ENCODE data around the gene EGFL7. TPM values are rescaled to one million over a fixed set of nuclear protein-coding genes. Genes with fewer than 3 reads are reported as not detected.
"Not testable (repeated sequence)": the region's sequence is repeated elsewhere in the genome, so short reads cannot be mapped to it uniquely, and the experiment has no call there.

Gene EGFL7
- total RNA-seq, 1 donor = 3.3 TPM

DNA sequence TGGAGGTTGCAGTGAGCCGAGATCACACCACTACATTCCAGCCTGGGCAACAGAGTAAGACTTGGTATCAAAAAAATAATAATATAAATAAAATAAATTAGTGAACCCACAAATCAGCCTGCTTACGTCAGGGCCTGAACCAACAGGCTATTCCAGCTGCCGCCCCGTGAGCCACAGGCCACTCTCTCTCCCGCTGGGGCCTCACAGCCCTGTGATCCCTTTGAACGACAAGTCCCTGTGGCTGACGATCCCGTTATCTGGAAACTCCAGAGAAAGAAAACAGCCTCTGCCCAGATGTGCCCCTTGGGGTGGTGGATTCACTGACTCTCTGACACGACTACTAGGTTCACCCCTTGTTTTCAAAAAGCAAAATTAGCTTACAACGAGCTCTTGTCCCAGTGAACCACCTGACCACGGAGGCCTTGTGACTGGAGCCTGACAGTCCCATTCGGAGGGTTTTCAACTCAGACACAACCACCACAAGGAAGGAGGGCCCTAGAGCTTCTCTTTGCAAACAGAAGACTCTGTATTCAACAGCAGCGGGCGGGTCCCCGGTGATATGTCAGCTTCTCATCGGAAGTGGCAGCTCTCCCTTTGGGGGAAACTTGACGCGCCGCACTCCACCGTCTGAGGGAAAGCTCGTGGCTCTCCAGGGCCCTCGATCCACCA, 45.3 kb downstream of the EGFL7 start:
- Histone ChIP-seq H3K4me1 (ENCODE audit: insufficient read depth, low read length) (no peaks in the 10 kb centered on the region), H3K27ac (ENCODE audit: low read depth, low read length) (no peak overlapping the region), H2AFZ (ENCODE audit: low read length) (no peak overlapping the region), H3K4me3 (ENCODE audit: insufficient read depth, low read length) (no peak overlapping the region), H3K27me3 (ENCODE audit: insufficient read depth, low read length) (peaks cover 16% of the 10 kb centered on the region), H3K9me3 (ENCODE audit: low read depth, low read length) (no peaks in the 10 kb centered on the region), H4K20me1 (ENCODE audit: insufficient read depth, low read length) (no peaks in the 10 kb centered on the region), H3K36me3 (ENCODE audit: insufficient read depth, low read length) (no peaks in the 10 kb centered on the region), H3K79me2 (ENCODE audit: insufficient read depth, low read length) (no peaks in the 10 kb centered on the region), H3K4me2 (ENCODE audit: insufficient read depth, low read length) (no peak overlapping the region)
- TF ChIP-seq, protein P1, sequence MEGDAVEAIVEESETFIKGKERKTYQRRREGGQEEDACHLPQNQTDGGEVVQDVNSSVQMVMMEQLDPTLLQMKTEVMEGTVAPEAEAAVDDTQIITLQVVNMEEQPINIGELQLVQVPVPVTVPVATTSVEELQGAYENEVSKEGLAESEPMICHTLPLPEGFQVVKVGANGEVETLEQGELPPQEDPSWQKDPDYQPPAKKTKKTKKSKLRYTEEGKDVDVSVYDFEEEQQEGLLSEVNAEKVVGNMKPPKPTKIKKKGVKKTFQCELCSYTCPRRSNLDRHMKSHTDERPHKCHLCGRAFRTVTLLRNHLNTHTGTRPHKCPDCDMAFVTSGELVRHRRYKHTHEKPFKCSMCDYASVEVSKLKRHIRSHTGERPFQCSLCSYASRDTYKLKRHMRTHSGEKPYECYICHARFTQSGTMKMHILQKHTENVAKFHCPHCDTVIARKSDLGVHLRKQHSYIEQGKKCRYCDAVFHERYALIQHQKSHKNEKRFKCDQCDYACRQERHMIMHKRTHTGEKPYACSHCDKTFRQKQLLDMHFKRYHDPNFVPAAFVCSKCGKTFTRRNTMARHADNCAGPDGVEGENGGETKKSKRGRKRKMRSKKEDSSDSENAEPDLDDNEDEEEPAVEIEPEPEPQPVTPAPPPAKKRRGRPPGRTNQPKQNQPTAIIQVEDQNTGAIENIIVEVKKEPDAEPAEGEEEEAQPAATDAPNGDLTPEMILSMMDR (IDR thresholded peaks at IDR 0.05; ENCODE audit: extremely low read depth, low read depth, low read length) = no peak
- DNase-seq (ENCODE audit: insufficient read length, low spot score, missing footprints) = no peak

DNA sequence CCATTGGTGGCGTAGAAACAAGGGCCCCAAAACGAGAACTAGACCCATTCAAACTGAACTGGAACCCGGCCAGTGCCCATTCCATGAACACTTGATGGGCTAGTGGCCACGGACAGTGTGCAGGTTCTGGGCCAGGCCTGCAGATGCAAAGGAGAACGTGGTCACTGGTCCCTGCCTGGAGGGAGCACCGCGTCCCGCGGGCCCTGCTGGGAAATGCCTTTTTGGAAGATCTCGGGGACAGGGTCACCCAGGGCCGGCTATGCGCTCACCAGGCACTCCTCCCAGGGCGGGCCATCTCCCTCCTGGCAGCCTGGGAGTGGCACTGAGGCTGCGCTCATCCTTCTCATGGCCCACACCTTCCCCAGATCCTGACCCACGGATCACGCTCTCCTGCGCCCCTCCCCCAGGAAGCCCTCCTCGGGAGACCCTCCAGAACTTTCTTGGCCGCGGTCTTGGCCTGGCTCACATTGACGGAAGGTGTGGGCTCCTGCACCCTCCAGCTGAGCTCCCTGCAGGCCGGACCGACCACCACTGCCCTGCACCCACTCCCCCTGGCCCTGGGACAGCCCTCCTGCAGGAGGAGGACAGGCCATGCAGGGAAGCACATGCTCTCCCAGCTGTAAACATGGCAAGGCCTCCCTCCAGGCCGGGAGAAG, 46.9 kb downstream of the EGFL7 start:
- TF ChIP-seq, protein P1 (IDR thresholded peaks at IDR 0.05; ENCODE audit: extremely low read depth, low read depth, low read length) = no peak
- H2AFZ ChIP-seq (ENCODE audit: low read length) = no peak overlapping the region
- no peak overlapping the region for H3K27ac ChIP-seq (ENCODE audit: low read depth, low read length)
- no peak overlapping the region for H3K4me3 ChIP-seq (ENCODE audit: insufficient read depth, low read length)
- H3K27me3 ChIP-seq (ENCODE audit: insufficient read depth, low read length) = peaks cover 22% of the 10 kb centered on the region
- peak; percentile 64 for DNase-seq (ENCODE audit: insufficient read length, low spot score, missing footprints)
- H3K36me3 ChIP-seq (ENCODE audit: insufficient read depth, low read length) = no peaks in the 10 kb centered on the region
- no peak overlapping the region for H3K4me2 ChIP-seq (ENCODE audit: insufficient read depth, low read length)
- H3K9me3 ChIP-seq (ENCODE audit: low read depth, low read length) = no peaks in the 10 kb centered on the region
- H4K20me1 ChIP-seq (ENCODE audit: insufficient read depth, low read length) = no peaks in the 10 kb centered on the region
- H3K79me2 ChIP-seq (ENCODE audit: insufficient read depth, low read length) = no peaks in the 10 kb centered on the region
- H3K4me1 ChIP-seq (ENCODE audit: insufficient read depth, low read length) = no peaks in the 10 kb centered on the region

DNA sequence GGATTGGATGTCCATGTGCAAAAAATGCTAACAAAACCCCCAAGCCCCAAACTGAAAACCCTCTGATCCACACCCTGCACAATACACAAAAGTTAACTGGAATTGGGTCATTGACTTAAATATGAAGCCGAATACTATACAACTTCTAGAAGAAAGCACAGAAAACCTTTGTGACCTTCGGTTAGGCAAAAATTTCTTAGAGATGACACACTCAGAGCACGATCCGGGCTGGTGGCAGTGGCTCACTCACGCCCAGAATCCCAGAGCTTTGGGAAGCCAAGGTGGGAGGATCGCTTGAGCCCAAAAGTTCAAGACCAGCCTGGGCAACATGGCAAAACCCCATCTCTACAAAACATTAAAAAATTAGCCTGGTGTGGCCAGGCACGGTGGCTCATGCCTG, 47.8 kb downstream of the EGFL7 start:
- no peaks in the 10 kb centered on the region for H3K9me3 ChIP-seq (ENCODE audit: low read depth, low read length)
- TF ChIP-seq, protein P1 (IDR thresholded peaks at IDR 0.05; ENCODE audit: extremely low read depth, low read depth, low read length) = no peak
- H3K4me1 ChIP-seq (ENCODE audit: insufficient read depth, low read length) = no peaks in the 10 kb centered on the region
- no peaks in the 10 kb centered on the region for H3K36me3 ChIP-seq (ENCODE audit: insufficient read depth, low read length)
- H3K27ac ChIP-seq (ENCODE audit: low read depth, low read length) = no peak overlapping the region
- H4K20me1 ChIP-seq (ENCODE audit: insufficient read depth, low read length) = no peaks in the 10 kb centered on the region
- no peaks in the 10 kb centered on the region for H3K79me2 ChIP-seq (ENCODE audit: insufficient read depth, low read length)
- peaks cover 22% of the 10 kb centered on the region for H3K27me3 ChIP-seq (ENCODE audit: insufficient read depth, low read length)
- no peak overlapping the region for H2AFZ ChIP-seq (ENCODE audit: low read length)
- no peak overlapping the region for H3K4me3 ChIP-seq (ENCODE audit: insufficient read depth, low read length)
- DNase-seq (ENCODE audit: insufficient read length, low spot score, missing footprints) = peak; percentile 90
- no peak overlapping the region for H3K4me2 ChIP-seq (ENCODE audit: insufficient read depth, low read length)

DNA sequence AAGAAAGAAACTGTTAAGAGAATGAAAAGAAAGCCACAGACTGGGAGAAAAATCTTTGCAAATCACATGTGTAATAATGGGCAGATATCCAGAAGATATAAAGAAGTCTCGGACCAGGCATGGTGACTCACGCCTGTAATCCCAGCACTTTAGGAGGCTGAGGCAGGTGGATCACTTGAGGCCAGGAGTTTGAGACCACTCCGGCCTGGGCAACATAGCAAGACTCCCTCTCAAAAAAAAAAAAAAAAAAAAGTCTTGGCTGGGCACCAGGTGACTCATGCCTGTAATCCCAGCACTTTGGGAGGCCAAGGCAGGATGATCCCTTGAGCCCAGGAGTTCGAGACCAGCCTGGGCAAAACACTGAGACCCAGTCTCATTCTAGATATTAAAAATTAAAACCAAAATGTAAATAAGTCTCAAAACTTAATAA, 48.5 kb downstream of the EGFL7 start:
- H3K27me3 ChIP-seq (ENCODE audit: insufficient read depth, low read length) = peaks cover 22% of the 10 kb centered on the region
- not testable (repeated sequence) for H3K4me1 ChIP-seq (ENCODE audit: insufficient read depth, low read length); H3K36me3 ChIP-seq (ENCODE audit: insufficient read depth, low read length); H3K9me3 ChIP-seq (ENCODE audit: low read depth, low read length); H2AFZ ChIP-seq (ENCODE audit: low read length); H3K4me2 ChIP-seq (ENCODE audit: insufficient read depth, low read length); H3K27ac ChIP-seq (ENCODE audit: low read depth, low read length); H3K79me2 ChIP-seq (ENCODE audit: insufficient read depth, low read length); H4K20me1 ChIP-seq (ENCODE audit: insufficient read depth, low read length); H3K4me3 ChIP-seq (ENCODE audit: insufficient read depth, low read length)
- peak; percentile 47 for DNase-seq (ENCODE audit: insufficient read length, low spot score, missing footprints)
